SK-N-SH (cell line): ENCODE measurements around the gene PI3. TPM values are rescaled to one million over a fixed set of nuclear protein-coding genes. Genes with fewer than 3 reads are reported as not detected.

Experiments used
- CTCF ChIA-PET: fragments of 300-600, 350-600 bp; formaldehyde crosslinking; extraction: SDS; loops from one replicate; lab custom pipeline; 2021; lab: Yijun Ruan, JAX
- POLR2A ChIA-PET: fragments of 350-600 bp; sonication (Branson Sonifier 250); formaldehyde crosslinking; extraction: SDS; loops from one replicate; lab custom pipeline; 2020; ENCODE audit warnings: antibody characterized with exemption, inconsistent platforms; lab: Yijun Ruan, JAX
- DNase-seq: peaks from one replicate; pipeline ENCODE4 v3.0.0; 2012
- H2AFZ ChIP-seq: fragments of 200-600 bp; sonication (generic); 2 replicates; pipeline ENCODE4 v1.8.1; 2016; ENCODE audit warnings: antibody characterized with exemption, mild to moderate bottlenecking, low read depth
- H3F3A ChIP-seq: fragments of 200-600 bp; sonication (generic); replicated peaks from 2 replicates; pipeline ENCODE3; 2016; ENCODE audit warnings: antibody characterized with exemption, mild to moderate bottlenecking; ENCODE audit not compliant: insufficient read depth
- H3K27ac ChIP-seq, 2 experiments: fragments of 200-500 bp in 1 of 2; fragments of 200-600 bp in 1 of 2; sonication (Bioruptor generic) in 1 of 2; sonication (generic), shearing (Covaris generic) in 1 of 2; 2 replicates each; pipeline versions ENCODE4 v1.5.1 to v1.6.1; 2014 to 2016; ENCODE audit warnings: low read depth in 2 of 2, inconsistent platforms in 1 of 2, low read length in 1 of 2, mild to moderate bottlenecking in 1 of 2, mixed read lengths in 1 of 2
- H3K27me3 ChIP-seq: fragments of 200-600 bp; sonication (generic), shearing (Covaris generic); 2 replicates; pipeline ENCODE4 v1.6.1; 2016; ENCODE audit warnings: mixed run types; ENCODE audit not compliant: insufficient read depth
- H3K36me3 ChIP-seq, 2 experiments: fragments of 200-500 bp in 1 of 2; fragments of 200-600 bp in 1 of 2; sonication (Bioruptor generic) in 1 of 2; sonication (generic) in 1 of 2; replicated peaks in 1 of 2; 2 replicates each; pipeline versions ENCODE3 to v1.5.1; 2014 to 2016; ENCODE audit warnings: low read length in 1 of 2, mild to moderate bottlenecking in 1 of 2; ENCODE audit not compliant: insufficient read depth in 2 of 2, control insufficient read depth in 1 of 2
- H3K4me1 ChIP-seq, 2 experiments: fragments of 200-500 bp in 1 of 2; fragments of 200-600 bp in 1 of 2; sonication (Bioruptor generic) in 1 of 2; sonication (generic), shearing (Covaris generic) in 1 of 2; 2 replicates each; pipeline versions ENCODE4 v1.5.1 to v1.6.1; 2014 to 2016; ENCODE audit warnings: low read depth in 1 of 2, low read length in 1 of 2, mixed run types in 1 of 2; ENCODE audit not compliant: insufficient read depth in 2 of 2, control insufficient read depth in 1 of 2
- H3K4me2 ChIP-seq: fragments of 200-600 bp; sonication (generic), shearing (Covaris generic); 2 replicates; pipeline ENCODE4 v1.6.1; 2017; ENCODE audit warnings: mixed run types
- H3K4me3 ChIP-seq, 2 experiments: fragments of 200-500 bp in 1 of 2; fragments of 200-600 bp in 1 of 2; sonication (Bioruptor generic) in 1 of 2; sonication (generic), shearing (Covaris generic) in 1 of 2; 2 replicates each; pipeline versions ENCODE4 v1.5.1 to v1.8.1; 2014 to 2016; ENCODE audit warnings: low read depth in 2 of 2, inconsistent platforms in 1 of 2, low read length in 1 of 2, mild to moderate bottlenecking in 1 of 2, mixed read lengths in 1 of 2, moderate library complexity in 1 of 2
- H3K79me2 ChIP-seq: fragments of 200-600 bp; sonication (generic); 2 replicates; pipeline ENCODE4 v1.8.1; 2017; ENCODE audit warnings: mild to moderate bottlenecking; ENCODE audit not compliant: insufficient read depth
- H3K9ac ChIP-seq: fragments of 200-600 bp; sonication (generic); 2 replicates; pipeline ENCODE4 v1.6.1; 2017; ENCODE audit warnings: mixed run types
- H3K9me2 ChIP-seq: fragments of 200-600 bp; sonication (generic); 2 replicates; pipeline ENCODE4 v1.6.1; 2017; ENCODE audit warnings: mixed run types
- H3K9me3 ChIP-seq: fragments of 200-600 bp; sonication (generic); 2 replicates; pipeline ENCODE4 v1.6.1; 2017; ENCODE audit warnings: mixed run types, mild to moderate bottlenecking, moderate library complexity
- H4K20me1 ChIP-seq: fragments of 200-600 bp; sonication (generic); 2 replicates; pipeline ENCODE4 v1.6.1; 2017; ENCODE audit warnings: mild to moderate bottlenecking, mixed run types; ENCODE audit not compliant: insufficient read depth
- CHD2 ChIP-seq: fragments of 150-350 bp; IDR thresholded peaks from 2 replicates; pipeline ENCODE4 v1.6.1; 2018; ENCODE audit warnings: low read length; ENCODE audit not compliant: partially characterized antibody
- ELF1 ChIP-seq: IDR thresholded peaks from 2 replicates; pipeline ENCODE4 v1.4.0; 2012
- EP300 ChIP-seq, 2 experiments: IDR thresholded peaks; 2 replicates each; pipeline versions ENCODE4 v1.4.0 to v1.6.1; 2012; ENCODE audit warnings: borderline replicate concordance in 1 of 2, low read depth in 1 of 2, low read length in 1 of 2
- EZH2phosphoT487 ChIP-seq: fragments of 200-600 bp; sonication (generic); IDR thresholded peaks from 2 replicates; pipeline ENCODE4 v1.6.1; 2017; ENCODE audit warnings: low read depth, mixed run types, mild to moderate bottlenecking, antibody characterized with exemption, moderate library complexity, borderline replicate concordance
- FOXJ3 ChIP-seq: sonication (generic); formaldehyde crosslinking; IDR thresholded peaks from 2 replicates; pipeline ENCODE4 v1.5.1; 2020; ENCODE audit warnings: mild to moderate bottlenecking, missing genetic modification reagents
- GABPA ChIP-seq: IDR thresholded peaks from 2 replicates; pipeline ENCODE4 v1.4.0; 2012; ENCODE audit warnings: low read depth, mild to moderate bottlenecking
- GATA2 ChIP-seq: sonication (generic); formaldehyde crosslinking; IDR thresholded peaks from 2 replicates; pipeline ENCODE4 v1.5.0; 2020; ENCODE audit warnings: mild to moderate bottlenecking, missing genetic modification reagents
- MXI1 ChIP-seq: IDR thresholded peaks from 2 replicates; pipeline ENCODE4 v1.6.1; 2012; ENCODE audit warnings: mild to moderate bottlenecking, low read depth, low read length, improper control_type of control experiment
- NRF1 ChIP-seq: IDR thresholded peaks from 2 replicates; pipeline ENCODE4 v1.6.1; 2012; ENCODE audit warnings: low read depth, mild to moderate bottlenecking, low read length
- RCOR1 ChIP-seq: fragments of 150-350 bp; IDR thresholded peaks from 2 replicates; pipeline ENCODE4 v1.6.1; 2017; ENCODE audit warnings: antibody characterized with exemption, low read length
- REST ChIP-seq: IDR thresholded peaks from 2 replicates; pipeline ENCODE4 v1.6.1; 2012; ENCODE audit warnings: mild to moderate bottlenecking, low read depth, low read length, moderate library complexity
- RFX5 ChIP-seq: IDR thresholded peaks from 2 replicates; pipeline ENCODE4 v1.6.1; 2012; ENCODE audit warnings: mild to moderate bottlenecking, improper control_type of control experiment, low read length
- RXRA ChIP-seq: IDR thresholded peaks from 2 replicates; pipeline ENCODE4 v1.4.0; 2012; ENCODE audit warnings: low read depth, mild to moderate bottlenecking, borderline replicate concordance
- SMC3 ChIP-seq: IDR thresholded peaks from 2 replicates; pipeline ENCODE4 v1.6.1; 2012; ENCODE audit warnings: low read depth, low read length, improper control_type of control experiment
- TAF1 ChIP-seq: IDR thresholded peaks from 2 replicates; pipeline ENCODE4 v1.6.1; 2012; ENCODE audit warnings: low read depth, mild to moderate bottlenecking, low read length, moderate library complexity, borderline replicate concordance
- TEAD4 ChIP-seq: IDR thresholded peaks from 2 replicates; pipeline ENCODE4 v1.4.0; 2012; ENCODE audit warnings: mild to moderate bottlenecking, borderline replicate concordance; ENCODE audit not compliant: insufficient read depth
- YY1 ChIP-seq: IDR thresholded peaks from 2 replicates; pipeline ENCODE4 v1.4.0; 2012; ENCODE audit warnings: low read depth, mild to moderate bottlenecking
- WGBS: methylation state at CpG from one replicate; pipeline ENCODE4 v1.1.6; 2017; ENCODE audit warnings: low lambda C conversion rate; 5-methylcytosine and 5-hydroxymethylcytosine counted together
- polyA plus RNA-seq, 3 experiments: library from polyadenylated mRNA; depleted of rRNA; stranded (reverse); fragments of >200 nt; gene quantifications; 2 replicates each; pipeline ENCODE4 v1.2.3, GENCODE V29; 2012
- TF ChIP-seq, protein P1 (sequence below): fragments of 200-600 bp; sonication (generic); IDR thresholded peaks from 2 replicates; pipeline ENCODE4 v1.6.1; 2017; ENCODE audit warnings: antibody characterized with exemption, mild to moderate bottlenecking, moderate library complexity
- TF ChIP-seq, protein P2 (sequence below): IDR thresholded peaks from 2 replicates; pipeline ENCODE4 v1.4.0; 2012; ENCODE audit warnings: low read depth
- TF ChIP-seq, protein P3 (sequence below): fragments of 150-350 bp; IDR thresholded peaks from 2 replicates; pipeline ENCODE4 v1.6.1; 2016; ENCODE audit warnings: mild to moderate bottlenecking, low read depth, low read length
- TF ChIP-seq, protein P4 (sequence below): IDR thresholded peaks from 2 replicates; pipeline ENCODE4 v1.4.0; 2012; ENCODE audit warnings: low read depth, borderline replicate concordance

The PI3 gene
- polyA plus RNA-seq, 1 of the 3 experiments (the other 2 are of a cell fraction): 0.12 TPM

DNA sequence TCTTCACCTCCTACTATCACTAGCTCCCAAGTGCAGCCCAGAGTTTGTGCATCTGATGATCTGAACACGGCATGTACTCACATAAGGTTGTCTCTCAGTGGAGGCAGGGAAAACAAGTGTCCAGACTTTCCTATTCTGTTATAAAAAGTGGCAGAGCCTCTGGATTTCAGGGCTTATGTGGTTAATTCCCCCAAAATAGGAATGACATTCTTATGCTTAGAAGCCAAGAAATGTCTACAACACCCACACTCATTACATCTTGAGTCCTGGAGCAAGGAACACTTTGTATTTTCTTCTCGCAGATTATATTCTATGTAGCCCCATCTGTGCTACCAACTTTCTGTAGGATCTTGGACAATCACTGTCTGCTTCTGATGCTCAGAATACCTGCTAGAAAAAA lies 18.6 kb downstream of the PI3 start:
- Histone ChIP-seq H3K9ac (no peak overlapping the region), H3K4me2 (no peak overlapping the region), H3K9me3 (no peaks in the 10 kb centered on the region), H3K27me3 (peaks cover 11% of the 10 kb centered on the region; the same call in 1 of the 2 replicates), H4K20me1 (no peaks in the 10 kb centered on the region), H3K27ac (no peak overlapping the region), H2AFZ (no peak overlapping the region), H3K4me1 (no peaks in the 10 kb centered on the region), H3K9me2 (no peaks in the 10 kb centered on the region), H3K36me3 (no peaks in the 10 kb centered on the region), H3K79me2 (no peaks in the 10 kb centered on the region), H3F3A (no peaks in the 10 kb centered on the region), H3K4me3 (no peak overlapping the region)
- CTCF ChIA-PET: no interaction called here
- 0% methylated on average over 2 of the region's 2 CpGs for WGBS
- no peak for DNase-seq
- no peak for TF ChIP-seq GATA2 (CRISPR knock-in tag)
- POLR2A ChIA-PET: no interaction called here

GRCh38 chr20:45206725-45207124 lies 32.0 kb downstream of the PI3 start, which contains the start of gene SEMG1:
TSS of gene SEMG1 (plus strand) at chr20:45207033. CDS start at chr20:45207054, 21 bp downstream.
- H3K27ac ChIP-seq: no peak within 1 kb of the TSS
- ChIA-PET POLR2A (no interaction called here), CTCF (no interaction called here)
- no peak within 1 kb of the TSS for H2AFZ ChIP-seq
- H3K9me3 ChIP-seq: no peaks in the 10 kb centered on the region
- no peaks in the 10 kb centered on the region for H3F3A ChIP-seq
- H3K4me2 ChIP-seq: no peak within 1 kb of the TSS
- H3K9ac ChIP-seq: no peak within 1 kb of the TSS
- TF ChIP-seq TAF1 (no peak), TEAD4 (no peak), RXRA (no peak), MXI1 (no peak), RFX5 (no peak), GABPA (no peak), REST (no peak), RCOR1 (no peak), ELF1 (no peak), FOXJ3 (CRISPR knock-in tag) (no peak), SMC3 (no peak), EP300 (IDR thresholded peaks at IDR 0.05; ENCODE audit: borderline replicate concordance in 1 of 2, low read depth in 1 of 2, low read length in 1 of 2) (no peak), NRF1 (no peak), CHD2 (no peak), EZH2phosphoT487 (no peak), YY1 (no peak)
- TF ChIP-seq, protein P1, sequence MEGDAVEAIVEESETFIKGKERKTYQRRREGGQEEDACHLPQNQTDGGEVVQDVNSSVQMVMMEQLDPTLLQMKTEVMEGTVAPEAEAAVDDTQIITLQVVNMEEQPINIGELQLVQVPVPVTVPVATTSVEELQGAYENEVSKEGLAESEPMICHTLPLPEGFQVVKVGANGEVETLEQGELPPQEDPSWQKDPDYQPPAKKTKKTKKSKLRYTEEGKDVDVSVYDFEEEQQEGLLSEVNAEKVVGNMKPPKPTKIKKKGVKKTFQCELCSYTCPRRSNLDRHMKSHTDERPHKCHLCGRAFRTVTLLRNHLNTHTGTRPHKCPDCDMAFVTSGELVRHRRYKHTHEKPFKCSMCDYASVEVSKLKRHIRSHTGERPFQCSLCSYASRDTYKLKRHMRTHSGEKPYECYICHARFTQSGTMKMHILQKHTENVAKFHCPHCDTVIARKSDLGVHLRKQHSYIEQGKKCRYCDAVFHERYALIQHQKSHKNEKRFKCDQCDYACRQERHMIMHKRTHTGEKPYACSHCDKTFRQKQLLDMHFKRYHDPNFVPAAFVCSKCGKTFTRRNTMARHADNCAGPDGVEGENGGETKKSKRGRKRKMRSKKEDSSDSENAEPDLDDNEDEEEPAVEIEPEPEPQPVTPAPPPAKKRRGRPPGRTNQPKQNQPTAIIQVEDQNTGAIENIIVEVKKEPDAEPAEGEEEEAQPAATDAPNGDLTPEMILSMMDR: no peak
- TF ChIP-seq, protein P2, sequence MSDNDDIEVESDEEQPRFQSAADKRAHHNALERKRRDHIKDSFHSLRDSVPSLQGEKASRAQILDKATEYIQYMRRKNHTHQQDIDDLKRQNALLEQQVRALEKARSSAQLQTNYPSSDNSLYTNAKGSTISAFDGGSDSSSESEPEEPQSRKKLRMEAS: no peak
- TF ChIP-seq, protein P3, sequence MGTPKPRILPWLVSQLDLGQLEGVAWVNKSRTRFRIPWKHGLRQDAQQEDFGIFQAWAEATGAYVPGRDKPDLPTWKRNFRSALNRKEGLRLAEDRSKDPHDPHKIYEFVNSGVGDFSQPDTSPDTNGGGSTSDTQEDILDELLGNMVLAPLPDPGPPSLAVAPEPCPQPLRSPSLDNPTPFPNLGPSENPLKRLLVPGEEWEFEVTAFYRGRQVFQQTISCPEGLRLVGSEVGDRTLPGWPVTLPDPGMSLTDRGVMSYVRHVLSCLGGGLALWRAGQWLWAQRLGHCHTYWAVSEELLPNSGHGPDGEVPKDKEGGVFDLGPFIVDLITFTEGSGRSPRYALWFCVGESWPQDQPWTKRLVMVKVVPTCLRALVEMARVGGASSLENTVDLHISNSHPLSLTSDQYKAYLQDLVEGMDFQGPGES: no peak
- TF ChIP-seq, protein P4, sequence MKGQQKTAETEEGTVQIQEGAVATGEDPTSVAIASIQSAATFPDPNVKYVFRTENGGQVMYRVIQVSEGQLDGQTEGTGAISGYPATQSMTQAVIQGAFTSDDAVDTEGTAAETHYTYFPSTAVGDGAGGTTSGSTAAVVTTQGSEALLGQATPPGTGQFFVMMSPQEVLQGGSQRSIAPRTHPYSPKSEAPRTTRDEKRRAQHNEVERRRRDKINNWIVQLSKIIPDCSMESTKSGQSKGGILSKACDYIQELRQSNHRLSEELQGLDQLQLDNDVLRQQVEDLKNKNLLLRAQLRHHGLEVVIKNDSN: no peak
- H3K79me2 ChIP-seq: no peaks in the 10 kb centered on the region
- WGBS: 0% methylated on average over 1 of the region's 1 CpG
- H3K36me3 ChIP-seq: no peaks in the 10 kb centered on the region
- H3K27me3 ChIP-seq: no peaks in the 10 kb centered on the region
- DNase-seq: no peak
- H4K20me1 ChIP-seq: no peaks in the 10 kb centered on the region
- no peaks in the 10 kb centered on the region for H3K9me2 ChIP-seq
- H3K4me3 ChIP-seq: no peak within 1 kb of the TSS
- no peaks in the 10 kb centered on the region for H3K4me1 ChIP-seq
